ENCODE results near the gene DPYD. TPM values are rescaled to one million over a fixed set of nuclear protein-coding genes. Genes with fewer than 3 reads are reported as not detected.

Gene DPYD
- total RNA-seq, 1 experiment from 2014 or later, result 0.46 TPM

GRCh38 chr1:97565886-97566285 lies 354.9 kb downstream of the DPYD start:
- Mint-ChIP-seq H3K4me1 (peaks cover 25% of the 10 kb centered on the region), H3K27ac (no peak overlapping the region; the same call in 1 of the 2 replicates), H3K4me3 (no peak overlapping the region), H3K36me3 (no peaks in the 10 kb centered on the region), H3K9me3 (no peaks in the 10 kb centered on the region), H3K27me3 (ENCODE audit: low read depth) (no peaks in the 10 kb centered on the region)
- POLR2A ChIA-PET, result no interaction called here
- DNase-seq (ENCODE audit: low spot score) (no peak), ATAC-seq (no peak)
- no peak for TF ChIP-seq E2F5 (CRISPR knock-in tag; IDR thresholded peaks at IDR 0.05)
- no peak for TF ChIP-seq MAX (CRISPR knock-in tag; IDR thresholded peaks at IDR 0.05)
- no peak for TF ChIP-seq HMGA2 (CRISPR knock-in tag; IDR thresholded peaks at IDR 0.05)
- no peak for TF ChIP-seq ZMAT4 (CRISPR knock-in tag; IDR thresholded peaks at IDR 0.05)
- TF ChIP-seq CBFB (CRISPR knock-in tag; IDR thresholded peaks at IDR 0.05; ENCODE audit: low read depth), result no peak
- no peak for TF ChIP-seq PREB (CRISPR knock-in tag; IDR thresholded peaks at IDR 0.05; ENCODE audit: borderline replicate concordance)
- CTCF ChIA-PET, result no interaction called here

GRCh38 chr1:97563926-97564325 lies 356.9 kb downstream of the DPYD start:
- no peak for ATAC-seq
- Mint-ChIP-seq H3K27me3 (ENCODE audit: low read depth) (no peaks in the 10 kb centered on the region), H3K4me1 (peaks cover 25% of the 10 kb centered on the region), H3K27ac (no peak overlapping the region), H3K4me3 (no peak overlapping the region), H3K36me3 (no peaks in the 10 kb centered on the region), H3K9me3 (no peaks in the 10 kb centered on the region)
- TF ChIP-seq NFE2L1 (CRISPR knock-in tag; IDR thresholded peaks at IDR 0.05), result no peak
- no peak for TF ChIP-seq AFF4 (CRISPR knock-in tag; IDR thresholded peaks at IDR 0.05; ENCODE audit: borderline replicate concordance)
- no peak for TF ChIP-seq ZBTB21 (CRISPR knock-in tag; IDR thresholded peaks at IDR 0.05; ENCODE audit: borderline replicate concordance)
- no peak for TF ChIP-seq ZNF532 (CRISPR knock-in tag; IDR thresholded peaks at IDR 0.05; ENCODE audit: borderline replicate concordance)
- no peak for TF ChIP-seq GRHL2 (CRISPR knock-in tag; IDR thresholded peaks at IDR 0.05; ENCODE audit: insufficient replicate concordance, severe bottlenecking)
- TF ChIP-seq NFATC4 (CRISPR knock-in tag; IDR thresholded peaks at IDR 0.05), result no peak
- no peak for TF ChIP-seq MXD4 (CRISPR knock-in tag; IDR thresholded peaks at IDR 0.05; ENCODE audit: borderline replicate concordance)
- TF ChIP-seq NR1H2 (CRISPR knock-in tag; IDR thresholded peaks at IDR 0.05), result no peak
- no peak for TF ChIP-seq SMAD3 (CRISPR knock-in tag; IDR thresholded peaks at IDR 0.05; ENCODE audit: borderline replicate concordance)
- CTCF ChIA-PET, result no interaction called here
- POLR2A ChIA-PET, result no interaction called here
- no peak for DNase-seq (ENCODE audit: low spot score)

Data from WTC11 (cell line).